GM12878 (cell line): ENCODE results near the gene FTO. TPM values are rescaled to one million over a fixed set of nuclear protein-coding genes. Genes with fewer than 3 reads are reported as not detected.

ENCODE experiments used
- ATAC-seq: fragments of 200-7000 bp; cut with Tn5 transposase; 3 replicates; pipeline ENCODE4 v1.9.1; 2020; ENCODE audit warnings: mild to moderate bottlenecking, moderate library complexity
- BruUV-seq: library from RNA; stranded (reverse); fragments of 400-500 nt; replicated peaks from 2 replicates; lab custom pipeline; 2021; lab: Mats Ljungman, UMichigan
- CTCF ChIA-PET: fragments of 300-600 bp; sonication (Branson Sonifier 250); formaldehyde crosslinking; extraction: SDS; loops from one replicate; lab custom pipeline; 2021; ENCODE audit warnings: inconsistent platforms; lab: Yijun Ruan, JAX
- POLR2A ChIA-PET: fragments of 350-600 bp; formaldehyde crosslinking; extraction: SDS; loops from one replicate; lab custom pipeline; 2021; ENCODE audit warnings: inconsistent platforms; lab: Charles Lee
- RAD21 ChIA-PET: fragments of 300-600 bp; sonication (Branson Sonifier 250); formaldehyde crosslinking; loops from one replicate; lab custom pipeline; 2023; ENCODE audit warnings: antibody characterized with exemption; ENCODE audit not compliant: unreplicated experiment; lab: Charles Lee
- SMC1A ChIA-PET: fragments of 300-600 bp; sonication (Branson Sonifier 250); formaldehyde crosslinking; loops from one replicate; lab custom pipeline; 2023; ENCODE audit not compliant: unreplicated experiment, uncharacterized antibody; lab: Charles Lee
- DNase-seq: peaks from one replicate; pipeline ENCODE4 v3.0.0-alpha.2; 2011; ENCODE audit warnings: low read depth, low spot score
- FAIRE-seq: peaks from 3 replicates; lab custom pipeline; 2011; peaks lifted over from hg19 to GRCh38; lab: Jason Lieb, UNC
- H2AFZ ChIP-seq: 2 replicates; pipeline ENCODE4 v1.6.0; 2011; ENCODE audit warnings: low read depth, low read length, control low read depth; ENCODE audit not compliant: control insufficient read depth
- H3K27ac ChIP-seq: 2 replicates; pipeline ENCODE4 v1.5.1; 2011; ENCODE audit warnings: control low read depth; ENCODE audit not compliant: control insufficient read depth, insufficient read depth
- H3K27me3 ChIP-seq, 2 experiments: replicated peaks in 1 of 2; 2 replicates each; pipeline versions ENCODE4 v1.6.0 to v1.6.1; 2011; ENCODE audit warnings: low read length in 1 of 2; ENCODE audit not compliant: control insufficient read depth in 2 of 2, insufficient read depth in 2 of 2
- H3K36me3 ChIP-seq, 2 experiments: 2 replicates each; pipeline ENCODE4 v1.5.1; 2011; ENCODE audit warnings: low read length in 1 of 2; ENCODE audit not compliant: control insufficient read depth in 2 of 2, insufficient read depth in 2 of 2
- H3K4me1 ChIP-seq: 2 replicates; pipeline ENCODE4 v1.6.1; 2011; ENCODE audit warnings: mild to moderate bottlenecking, low read length, moderate library complexity, mixed read lengths; ENCODE audit not compliant: control insufficient read depth, insufficient read depth
- H3K4me2 ChIP-seq: 2 replicates; pipeline ENCODE4 v1.6.0; 2011; ENCODE audit warnings: control low read depth; ENCODE audit not compliant: control insufficient read depth, insufficient read depth
- H3K4me3 ChIP-seq: fragments of 200-600 bp; sonication (generic); 2 replicates; pipeline ENCODE4 v1.5.1; 2016
- H3K79me2 ChIP-seq: 2 replicates; pipeline ENCODE4 v1.6.0; 2011; ENCODE audit warnings: low read length; ENCODE audit not compliant: control insufficient read depth, insufficient read depth
- H3K9ac ChIP-seq: 2 replicates; pipeline ENCODE4 v1.8.0; 2011; ENCODE audit warnings: low read length, control low read depth, mixed read lengths; ENCODE audit not compliant: control insufficient read depth, insufficient read depth
- H3K9me3 ChIP-seq: replicated peaks from 3 replicates; pipeline ENCODE4 v1.5.1; 2011; ENCODE audit warnings: mild to moderate bottlenecking, low read length; ENCODE audit not compliant: control insufficient read depth, insufficient read depth
- H4K20me1 ChIP-seq: 2 replicates; pipeline ENCODE4 v1.6.0; 2011; ENCODE audit not compliant: control insufficient read depth, insufficient read depth
- BACH1 ChIP-seq: fragments of 450-650 bp; IDR thresholded peaks from 2 replicates; pipeline ENCODE4 v1.6.1; 2017; ENCODE audit warnings: mild to moderate bottlenecking, borderline replicate concordance
- BRCA1 ChIP-seq: IDR thresholded peaks from 2 replicates; pipeline ENCODE4 v1.6.1; 2011; ENCODE audit warnings: low read depth, low read length, improper control_type of control experiment
- HDAC6 ChIP-seq: fragments of 200-600 bp; sonication (generic); IDR thresholded peaks from one replicate; pipeline ENCODE4 v1.8.0; 2017; ENCODE audit warnings: antibody characterized with exemption; ENCODE audit not compliant: unreplicated experiment
- RB1 ChIP-seq: fragments of 450-650 bp; formaldehyde crosslinking; IDR thresholded peaks from 2 replicates; pipeline ENCODE4 v1.6.1; 2017; ENCODE audit warnings: mild to moderate bottlenecking, borderline replicate concordance
- SMAD1 ChIP-seq: fragments of 450-650 bp; IDR thresholded peaks from 2 replicates; pipeline ENCODE4 v1.6.1; 2018; ENCODE audit warnings: mild to moderate bottlenecking, low read depth; ENCODE audit not compliant: partially characterized antibody
- SRF ChIP-seq, 2 experiments: IDR thresholded peaks; 2 replicates each; pipeline ENCODE4 v1.6.1; 2011; ENCODE audit warnings: low read depth in 2 of 2, low read length in 2 of 2, mild to moderate bottlenecking in 1 of 2, moderate library complexity in 1 of 2
- STAT3 ChIP-seq: IDR thresholded peaks from 2 replicates; pipeline ENCODE4 v1.6.1; 2011; ENCODE audit warnings: low read depth, low read length, improper control_type of control experiment
- ZBTB4 ChIP-seq: fragments of 450-650 bp; formaldehyde crosslinking; IDR thresholded peaks from 2 replicates; pipeline ENCODE4 v1.4.0; 2022; ENCODE audit warnings: mild to moderate bottlenecking, moderate library complexity
- ZNF217 ChIP-seq: fragments of 450-650 bp; IDR thresholded peaks from 2 replicates; pipeline ENCODE4 v1.6.1; 2017; ENCODE audit warnings: antibody characterized with exemption, mild to moderate bottlenecking
- ZNF24 ChIP-seq: fragments of 450-650 bp; IDR thresholded peaks from 2 replicates; pipeline ENCODE4 v1.6.1; 2017; ENCODE audit warnings: antibody characterized with exemption, mild to moderate bottlenecking
- ZNF622 ChIP-seq: fragments of 450-650 bp; IDR thresholded peaks from 2 replicates; pipeline ENCODE4 v1.6.1; 2017; ENCODE audit warnings: mild to moderate bottlenecking, inconsistent platforms
- WGBS: methylation state at CpG from one replicate; pipeline ENCODE4 v1.1.6; 2016; ENCODE audit warnings: low lambda C conversion rate; ENCODE audit not compliant: insufficient replicate concordance, insufficient coverage; ENCODE audit errors: missing lambda C conversion rate; 5-methylcytosine and 5-hydroxymethylcytosine counted together
- in situ Hi-C: fragments of 300-500 bp; cut with MboI; formaldehyde crosslinking; loops from 9 replicates; pipeline ENCODE4 v1.14.3; 2018; ENCODE audit warnings: mixed read lengths
- intact Hi-C: fragments of 100-400 bp; cut with micrococcal nuclease; formaldehyde crosslinking; loops from one replicate; pipeline ENCODE4 v1.14.2; 2022; ENCODE audit not compliant: unreplicated experiment
- polyA plus RNA-seq, 11 experiments: library from polyadenylated mRNA; depleted of rRNA in 4 of 11; unstranded in 6 of 11; stranded (reverse) in 5 of 11; fragments of >200 nt; fragmentation: Nextera tagmentation in 4 of 11; fragmentation: Illumina TruSeq in 1 of 11; extraction: Ambion mirVana in 4 of 11; extraction: Trizol in 1 of 11; gene quantifications; 1 replicate in 1 of 11; 2 replicates in 10 of 11; pipeline versions ENCODE4 v1.2.1 to v1.2.3, GENCODE V29; 2011 to 2016; ENCODE audit warnings: inconsistent platforms in 2 of 11, missing spikeins in 2 of 11, low read depth in 1 of 11
- total RNA-seq, 4 experiments: library from RNA; depleted of rRNA in 3 of 4; stranded (reverse); fragments of >200 nt in 3 of 4; fragmentation: Illumina TruSeq in 1 of 4; extraction: Trizol in 1 of 4; gene quantifications; 2 replicates each; pipeline versions ENCODE4 v1.2.1 to v1.2.3, GENCODE V29; 2013 to 2021

The FTO gene
- total and polyA plus RNA-seq, 10 of the 15 experiments (the other 5 are each of a cell fraction or from before 2014, with no cell fraction given), result 20.1 to 55.0 (median 47.0) TPM

- ChIA-PET CTCF (no interaction called here), RAD21 (no interaction called here)
- no peaks in the 10 kb centered on the region for H3K27me3 ChIP-seq
- no peaks in the 10 kb centered on the region; a peak in 2 of 4 replicates for H3K36me3 ChIP-seq
- H3K27ac ChIP-seq, result no peak overlapping the region
- H3K79me2 ChIP-seq, result no peaks in the 10 kb centered on the region
- TF ChIP-seq HDAC6 (no peak), STAT3 (no peak), ZNF622 (no peak), ZNF217 (no peak), SMAD1 (no peak), BRCA1 (no peak), BACH1 (no peak), ZBTB4 (no peak), SRF (IDR thresholded peaks at IDR 0.05; ENCODE audit: low read depth in 2 of 2, low read length in 2 of 2) (no peak), ZNF24 (no peak), RB1 (no peak)
- TF ChIP-seq, all 136 proteins: peak for 0
- SMC1A ChIA-PET, result interaction anchor here (0.6 to 1.1 kb wide), 2 partner anchors 38 to 72 kb away, joined by 3 read pairs; no protein-coding TSS in a partner anchor
- no peak overlapping the region for H2AFZ ChIP-seq
- in situ Hi-C loops, result no loop called here
- WGBS, result 98% methylated on average over 7 of the region's 7 CpGs
- no peak for ATAC-seq
- H3K4me2 ChIP-seq, result no peak overlapping the region
- intact Hi-C loops, result no loop called here
- H3K4me1 ChIP-seq, result no peaks in the 10 kb centered on the region
- POLR2A ChIA-PET, result no interaction called here
- no peak overlapping the region for H3K4me3 ChIP-seq
- no peak for FAIRE-seq
- H3K9ac ChIP-seq, result no peak overlapping the region
- H4K20me1 ChIP-seq, result no peaks in the 10 kb centered on the region
- no peak for DNase-seq
- no TSS peak for BruUV-seq
- no peaks in the 10 kb centered on the region for H3K9me3 ChIP-seq
Measured at GRCh38 chr16:53814801-53815200, 110.8 kb downstream of the FTO start.
